IPS-11a (cell line): ENCODE results near the gene ARHGEF38.

Source experiments
- H3K4me3 ChIP-seq: one replicate; pipeline ENCODE4 v1.5.1; 2013; ENCODE audit warnings: low read depth, low read length, control low read depth

ARHGEF38 gene, protein sequence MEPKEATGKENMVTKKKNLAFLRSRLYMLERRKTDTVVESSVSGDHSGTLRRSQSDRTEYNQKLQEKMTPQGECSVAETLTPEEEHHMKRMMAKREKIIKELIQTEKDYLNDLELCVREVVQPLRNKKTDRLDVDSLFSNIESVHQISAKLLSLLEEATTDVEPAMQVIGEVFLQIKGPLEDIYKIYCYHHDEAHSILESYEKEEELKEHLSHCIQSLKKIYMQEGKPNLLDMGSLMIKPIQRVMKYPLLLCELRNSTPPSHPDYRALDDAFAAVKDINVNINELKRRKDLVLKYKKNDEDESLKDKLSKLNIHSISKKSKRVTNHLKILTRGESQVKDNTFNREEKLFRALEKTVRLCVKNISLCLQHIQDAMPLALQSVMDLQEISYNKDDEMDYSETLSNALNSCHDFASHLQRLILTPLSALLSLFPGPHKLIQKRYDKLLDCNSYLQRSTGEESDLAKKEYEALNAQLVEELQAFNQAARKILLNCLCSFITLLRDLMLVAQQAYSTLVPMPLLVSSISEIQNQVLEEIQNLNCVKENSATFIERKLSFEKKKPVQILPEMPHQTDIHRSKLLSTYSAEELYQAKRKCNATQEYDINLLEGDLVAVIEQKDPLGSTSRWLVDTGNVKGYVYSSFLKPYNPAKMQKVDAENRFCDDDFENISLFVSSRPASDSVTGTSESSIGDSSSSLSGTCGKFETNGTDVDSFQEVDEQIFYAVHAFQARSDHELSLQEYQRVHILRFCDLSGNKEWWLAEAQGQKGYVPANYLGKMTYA

DNA sequence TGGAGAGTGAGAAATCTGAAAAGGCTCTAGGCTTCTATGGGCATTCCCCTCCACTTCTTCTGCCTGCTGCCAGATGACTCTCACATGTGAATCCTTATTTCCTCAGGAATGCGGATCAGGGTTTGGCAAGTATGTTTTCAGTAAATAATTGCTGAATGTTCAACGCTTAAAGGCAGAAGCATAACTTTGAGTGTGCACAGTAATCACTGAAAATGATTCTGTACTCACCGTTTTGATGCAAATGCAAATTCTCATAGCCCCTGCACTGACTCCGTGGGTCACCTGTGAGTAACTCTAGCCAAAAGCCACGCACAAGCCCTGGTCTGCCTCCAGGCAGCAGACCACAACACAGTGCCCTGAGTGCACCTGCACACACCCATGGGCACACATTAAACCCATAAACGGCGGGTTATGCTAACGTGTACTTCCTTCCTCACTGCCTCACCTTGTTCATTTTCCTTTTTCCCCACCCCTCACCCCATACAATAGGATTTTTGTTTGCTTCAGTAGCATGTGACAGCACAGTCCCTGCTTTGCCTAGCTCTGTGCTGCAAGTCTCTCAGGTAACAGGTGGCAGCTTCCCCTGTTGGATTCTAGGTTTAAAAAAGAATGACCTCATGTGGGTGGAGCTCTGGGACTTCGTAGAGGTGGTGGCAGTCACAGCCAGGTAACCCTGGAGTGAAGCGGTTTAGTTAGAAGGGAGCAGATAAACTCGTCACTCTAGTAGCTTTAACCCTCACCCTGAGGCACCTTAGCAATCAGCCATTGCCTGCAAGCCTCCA is at the start of gene ARHGEF38:
Gene ARHGEF38, plus strand, starts transcription at position 656 of the 782 bp plus-strand sequence. CDS start 146 bp downstream, outside the sequence.
- H3K4me3 ChIP-seq: no peak within 1 kb of the TSS

- H3K4me3 ChIP-seq: no peak overlapping the region
Observed at GRCh38 chr4:105503484-105503883, 48.9 kb upstream of the ARHGEF38 start.

- no peak overlapping the region for H3K4me3 ChIP-seq
Observed at GRCh38 chr4:105504744-105505143, 47.7 kb upstream of the ARHGEF38 start.

- H3K4me3 ChIP-seq: no peak overlapping the region
Observed at GRCh38 chr4:105509291-105509690, 43.1 kb upstream of the ARHGEF38 start.

GRCh38 chr4:105509714-105510113 is 42.7 kb upstream of the ARHGEF38 start:
- H3K4me3 ChIP-seq: no peak overlapping the region

DNA sequence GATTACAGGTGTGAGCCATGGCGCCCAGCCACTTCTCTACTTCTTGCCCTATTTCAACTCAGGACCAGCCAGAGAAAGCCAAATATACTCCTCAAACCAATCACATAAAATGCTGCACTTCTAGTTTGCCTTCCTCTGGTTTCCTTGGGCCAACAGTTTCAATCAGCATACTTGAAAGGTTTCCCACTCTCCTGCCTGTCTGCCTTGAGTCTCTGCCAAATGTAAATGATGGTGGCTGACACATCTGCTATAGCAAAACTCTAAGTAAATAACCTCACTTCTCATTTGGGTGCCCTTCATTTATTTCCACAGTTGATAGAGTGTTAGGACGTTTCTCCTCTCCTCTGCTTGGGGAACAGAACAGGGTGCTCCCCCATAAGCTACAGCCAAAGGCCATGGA is 42.2 kb upstream of the ARHGEF38 start:
- H3K4me3 ChIP-seq: no peak overlapping the region

- no peak overlapping the region for H3K4me3 ChIP-seq
Observed at GRCh38 chr4:105520819-105521790, 31.3 kb upstream of the ARHGEF38 start.

GRCh38 chr4:105526656-105527055 is 25.8 kb upstream of the ARHGEF38 start:
- no peak overlapping the region for H3K4me3 ChIP-seq

DNA sequence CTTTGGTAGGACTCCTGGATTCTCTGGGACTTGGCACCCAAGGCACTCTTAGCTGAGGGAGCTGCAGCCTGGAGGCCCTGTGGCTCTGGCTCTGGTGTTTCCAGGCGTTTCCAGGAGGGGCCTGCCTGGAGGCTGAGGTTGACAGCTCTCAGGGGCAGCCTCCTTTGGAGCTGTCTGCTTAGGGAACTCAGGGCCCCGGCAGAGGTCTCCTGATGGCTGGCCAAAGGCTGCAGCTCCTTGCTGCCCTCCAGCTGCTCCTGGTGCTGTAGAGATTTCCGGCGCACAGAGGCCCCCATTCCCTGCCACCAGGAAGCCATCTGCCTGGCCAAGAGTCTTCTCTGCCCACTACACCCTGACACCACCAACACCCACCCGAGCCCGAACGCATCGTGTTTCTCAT is 25.3 kb upstream of the ARHGEF38 start:
- H3K4me3 ChIP-seq: no peak overlapping the region

GRCh38 chr4:105536601-105537000 is 15.8 kb upstream of the ARHGEF38 start:
- no peak overlapping the region for H3K4me3 ChIP-seq

- no peak overlapping the region for H3K4me3 ChIP-seq
Observed at GRCh38 chr4:105541420-105541819, 11.0 kb upstream of the ARHGEF38 start.

DNA sequence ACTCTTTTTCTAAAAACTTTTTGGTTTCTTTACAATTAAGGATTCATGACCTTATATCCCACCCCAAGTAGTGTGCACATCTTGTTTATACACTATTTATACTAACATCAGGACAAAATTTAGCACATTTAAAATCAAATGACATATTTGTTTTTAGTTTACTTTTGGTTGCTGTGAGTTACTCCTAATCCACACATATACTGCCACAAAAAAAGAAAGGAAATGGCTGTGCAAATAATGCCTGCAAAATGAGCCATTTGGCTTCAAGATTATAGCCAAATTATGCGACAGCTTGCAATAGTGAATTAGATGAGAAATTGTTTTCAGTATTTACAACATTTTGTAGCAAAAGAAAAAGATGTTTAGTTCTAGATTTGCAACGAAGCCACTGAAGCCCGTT is 10.4 kb upstream of the ARHGEF38 start:
- no peak overlapping the region for H3K4me3 ChIP-seq

DNA sequence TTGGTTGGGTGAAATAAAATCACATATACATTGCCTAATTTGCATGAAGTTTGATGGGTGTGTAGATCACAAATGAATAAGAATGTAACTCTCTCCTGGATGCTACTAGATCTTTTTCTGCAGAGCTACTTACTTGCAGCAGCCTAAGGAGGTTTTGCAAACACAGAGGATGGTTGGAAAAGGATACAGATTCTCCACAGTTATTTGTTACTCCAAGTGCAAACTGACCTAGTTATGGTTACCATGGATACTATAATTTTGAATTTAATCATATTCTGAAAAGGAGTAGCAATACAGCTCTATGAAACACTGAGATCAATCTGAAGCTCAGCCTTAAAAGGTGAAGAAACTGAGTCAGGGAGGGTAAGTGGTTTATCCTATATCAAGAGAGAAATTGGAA is 9.1 kb upstream of the ARHGEF38 start:
- H3K4me3 ChIP-seq: no peak overlapping the region

GRCh38 chr4:105543881-105544280 is 8.5 kb upstream of the ARHGEF38 start:
- H3K4me3 ChIP-seq: no peak overlapping the region

DNA sequence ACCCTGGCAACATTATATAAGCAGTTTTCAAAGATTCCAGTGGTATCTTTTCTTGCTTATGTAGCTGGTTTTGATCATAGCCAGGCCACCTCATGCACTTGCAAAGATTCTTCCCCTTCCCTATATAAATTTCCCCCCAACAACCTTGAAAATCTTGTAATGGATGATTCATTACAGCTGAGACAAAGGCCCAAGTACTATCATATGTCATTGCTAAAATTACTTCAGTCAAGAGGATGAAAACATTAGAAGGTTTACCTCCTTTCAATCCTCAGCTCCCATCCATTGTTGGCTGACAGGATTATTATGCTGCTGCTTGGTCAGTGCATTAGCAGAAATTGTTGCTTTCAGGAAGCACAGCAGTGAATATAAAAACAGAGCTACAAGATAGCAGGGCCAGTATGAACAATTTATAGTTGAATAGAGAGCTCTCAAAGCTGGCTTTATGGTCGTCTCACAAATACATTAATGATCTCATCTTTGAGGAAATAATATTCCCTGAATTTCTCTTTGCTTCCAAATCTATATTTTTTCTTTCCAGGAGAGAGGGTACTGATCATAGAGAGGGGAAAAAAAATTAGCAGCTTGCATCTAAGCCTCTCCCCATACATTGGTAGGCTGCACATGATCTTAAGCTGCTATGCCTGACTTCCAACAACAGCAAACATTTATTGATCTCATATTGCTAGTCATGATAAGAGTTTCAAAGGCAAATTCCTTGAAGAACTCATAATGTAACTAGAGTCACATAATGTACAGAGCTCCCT is 7.7 kb upstream of the ARHGEF38 start:
- no peak overlapping the region for H3K4me3 ChIP-seq

- H3K4me3 ChIP-seq: no peak overlapping the region
Observed at GRCh38 chr4:105546086-105546485, 6.3 kb upstream of the ARHGEF38 start.

GRCh38 chr4:105547769-105548168 is 4.7 kb upstream of the ARHGEF38 start:
- no peak overlapping the region for H3K4me3 ChIP-seq

- H3K4me3 ChIP-seq: no peak overlapping the region
Observed at GRCh38 chr4:105548483-105548882, 3.9 kb upstream of the ARHGEF38 start.

GRCh38 chr4:105550641-105551040 is 1.8 kb upstream of the ARHGEF38 start:
- H3K4me3 ChIP-seq: no peak overlapping the region
